Measurements from ENCODE around the gene GLS2. TPM values are rescaled to one million over a fixed set of nuclear protein-coding genes. Genes with fewer than 3 reads are reported as not detected.
A peak's percentile ranks its signal among the peaks of the same experiment; 100 is the strongest.

The GLS2 gene
- 0.87 TPM for polyA plus RNA-seq (2013)

- H3K36me3 ChIP-seq (ENCODE audit: control insufficient read depth in 4 of 4, insufficient read depth in 4 of 4, low read length in 3 of 4), result no peaks in the 10 kb centered on the region
- WGBS (ENCODE audit: insufficient coverage), result 19% methylated on average over 55 of the region's 59 CpGs
- no peak within 1 kb of the TSS for H3K27ac ChIP-seq (ENCODE audit: insufficient read depth in 1 of 2, low read depth in 1 of 2, low read length in 2 of 2, poor library complexity in 1 of 2, severe bottlenecking in 2 of 2)
- peaks cover 9 to 43% (median 16%) of the 10 kb centered on the region in 5 experiments for H3K27me3 ChIP-seq (replicated peaks in 2 of 5; ENCODE audit: control insufficient read depth in 4 of 5, insufficient read depth in 5 of 5, low read length in 4 of 5)
- H3K9me3 ChIP-seq (ENCODE audit: control extremely low read depth in 1 of 5, control insufficient read depth in 4 of 5, insufficient read depth in 2 of 5, low read depth in 1 of 5, low read length in 4 of 5), result peaks cover 0 to 3% (median 0%) of the 10 kb centered on the region in 5 experiments
- H3K4me1 ChIP-seq (ENCODE audit: control extremely low read depth in 1 of 4, control insufficient read depth in 4 of 4, insufficient read depth in 4 of 4, low read length in 3 of 4), result peaks cover 0 to 16% (median 15%) of the 10 kb centered on the region in 4 experiments
- CTCF ChIA-PET, result interaction anchor here (0.6 to 1.5 kb wide), 4 partner anchors 19 to 501 kb away, joined by 3 read pairs; no protein-coding TSS in a partner anchor
- POLR2A ChIA-PET, result interaction anchor here (1.3 kb wide), 1 partner anchor 14 kb away, joined by 8 read pairs; no protein-coding TSS in a partner anchor
- H3K4me3 ChIP-seq (ENCODE audit: control insufficient read depth in 1 of 7, extremely low read depth in 1 of 7, insufficient read depth in 4 of 7, low read depth in 2 of 7, low read length in 6 of 7), result peak within 1 kb of the TSS; percentile 23 to 73 (median 57)
- DNase-seq, result peak; percentile 67 to 85 (median 84)
These were observed at the start of gene GLS2 for GRCh38 chr12:56488041-56488955. Gene GLS2 (minus strand): TSS chr12:56488161. CDS start chr12:56488118, 43 bp downstream.

GRCh38 chr12:56537546-56537945 lies 49.6 kb upstream of the GLS2 start:
- Histone ChIP-seq H3K9me3 (ENCODE audit: control extremely low read depth in 1 of 5, control insufficient read depth in 4 of 5, insufficient read depth in 2 of 5, low read depth in 1 of 5, low read length in 4 of 5) (no peaks in the 10 kb centered on the region), H3K4me1 (ENCODE audit: control extremely low read depth in 1 of 4, control insufficient read depth in 4 of 4, insufficient read depth in 4 of 4, low read length in 3 of 4) (no peaks in the 10 kb centered on the region), H3K27ac (ENCODE audit: insufficient read depth in 1 of 2, low read depth in 1 of 2, low read length in 2 of 2, poor library complexity in 1 of 2, severe bottlenecking in 2 of 2) (no peak overlapping the region)

DNA sequence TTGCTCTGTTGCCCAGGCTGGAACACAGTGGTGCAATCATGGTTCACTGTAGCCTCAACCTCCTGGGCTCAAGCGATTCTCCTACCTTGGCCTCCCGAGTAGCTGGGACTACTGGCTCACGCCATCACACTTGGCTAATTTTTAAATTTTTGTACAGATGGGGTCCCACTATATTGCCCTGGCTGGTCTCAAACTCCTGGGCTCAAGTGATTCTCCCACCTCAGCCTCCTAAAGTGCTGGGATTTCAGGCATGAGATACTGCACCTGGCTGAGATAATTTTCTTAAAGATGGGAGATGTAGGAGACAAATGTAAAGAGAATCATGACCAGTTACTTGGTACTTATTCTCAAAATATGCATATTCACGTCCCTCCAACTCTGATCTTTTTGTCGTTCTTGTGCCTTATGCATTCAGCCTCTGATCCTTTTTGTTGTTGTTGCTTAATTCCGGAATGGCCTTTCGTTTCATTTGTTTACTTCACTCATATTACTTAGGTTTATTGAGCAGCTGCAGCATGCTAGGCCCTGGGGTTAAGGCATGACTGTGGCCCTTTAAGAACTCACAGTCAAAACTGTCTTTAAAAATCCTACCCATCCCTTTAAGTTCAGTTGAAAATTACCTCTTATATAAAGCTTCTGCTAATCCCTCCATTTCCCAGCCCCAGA lies 42.6 kb upstream of the GLS2 start:
- Histone ChIP-seq H3K4me1 (ENCODE audit: control extremely low read depth in 1 of 4, control insufficient read depth in 4 of 4, insufficient read depth in 4 of 4, low read length in 3 of 4) (no peaks in the 10 kb centered on the region), H3K27ac (ENCODE audit: insufficient read depth in 1 of 2, low read depth in 1 of 2, low read length in 2 of 2, poor library complexity in 1 of 2, severe bottlenecking in 2 of 2) (no peak overlapping the region), H3K27me3 (replicated peaks in 2 of 5; ENCODE audit: control insufficient read depth in 4 of 5, insufficient read depth in 5 of 5, low read length in 4 of 5) (no peaks in the 10 kb centered on the region), H3K9me3 (ENCODE audit: control extremely low read depth in 1 of 5, control insufficient read depth in 4 of 5, insufficient read depth in 2 of 5, low read depth in 1 of 5, low read length in 4 of 5) (no peaks in the 10 kb centered on the region), H3K36me3 (ENCODE audit: control insufficient read depth in 4 of 4, insufficient read depth in 4 of 4, low read length in 3 of 4) (no peaks in the 10 kb centered on the region), H3K4me3 (ENCODE audit: control insufficient read depth in 1 of 7, extremely low read depth in 1 of 7, insufficient read depth in 4 of 7, low read depth in 2 of 7, low read length in 6 of 7) (no peak overlapping the region)
- CTCF ChIA-PET, result interaction anchor here (0.7 to 2.8 kb wide), 10 partner anchors 9 to 64 kb away, joined by 3 to 17 read pairs (median 4); partner anchors contain the start of gene RBMS2
- POLR2A ChIA-PET, result no interaction called here
- no peak for DNase-seq
- 98% methylated on average over 6 of the region's 7 CpGs for WGBS (ENCODE audit: insufficient coverage)

More at GRCh38 chr12:56537546-56537945, 49.6 kb upstream of the GLS2 start:
- ChIA-PET CTCF (no interaction called here), POLR2A (no interaction called here)
- no peaks in the 10 kb centered on the region for H3K27me3 ChIP-seq (replicated peaks in 2 of 5; ENCODE audit: control insufficient read depth in 4 of 5, insufficient read depth in 5 of 5, low read length in 4 of 5)
- no peak for DNase-seq
- no peak overlapping the region for H3K4me3 ChIP-seq (ENCODE audit: control insufficient read depth in 1 of 7, extremely low read depth in 1 of 7, insufficient read depth in 4 of 7, low read depth in 2 of 7, low read length in 6 of 7)
- no peaks in the 10 kb centered on the region for H3K36me3 ChIP-seq (ENCODE audit: control insufficient read depth in 4 of 4, insufficient read depth in 4 of 4, low read length in 3 of 4)

GRCh38 chr12:56529656-56530055 lies 41.7 kb upstream of the GLS2 start:
- Histone ChIP-seq H3K4me3 (ENCODE audit: control insufficient read depth in 1 of 7, extremely low read depth in 1 of 7, insufficient read depth in 4 of 7, low read depth in 2 of 7, low read length in 6 of 7) (no peak overlapping the region), H3K27ac (ENCODE audit: insufficient read depth in 1 of 2, low read depth in 1 of 2, low read length in 2 of 2, poor library complexity in 1 of 2, severe bottlenecking in 2 of 2) (no peak overlapping the region), H3K4me1 (ENCODE audit: control extremely low read depth in 1 of 4, control insufficient read depth in 4 of 4, insufficient read depth in 4 of 4, low read length in 3 of 4) (no peaks in the 10 kb centered on the region), H3K9me3 (ENCODE audit: control extremely low read depth in 1 of 5, control insufficient read depth in 4 of 5, insufficient read depth in 2 of 5, low read depth in 1 of 5, low read length in 4 of 5) (no peaks in the 10 kb centered on the region), H3K27me3 (replicated peaks in 2 of 5; ENCODE audit: control insufficient read depth in 4 of 5, insufficient read depth in 5 of 5, low read length in 4 of 5) (no peaks in the 10 kb centered on the region), H3K36me3 (ENCODE audit: control insufficient read depth in 4 of 4, insufficient read depth in 4 of 4, low read length in 3 of 4) (no peaks in the 10 kb centered on the region)
- ChIA-PET POLR2A (no interaction called here), CTCF (interaction anchor here (0.8 to 2.5 kb wide), 4 partner anchors 8 to 36 kb away, joined by 3 to 17 read pairs (median 4); partner anchors contain the start of gene RBMS2)
- DNase-seq, result no peak
- 96% methylated on average over 2 of the region's 4 CpGs for WGBS (ENCODE audit: insufficient coverage)

DNA sequence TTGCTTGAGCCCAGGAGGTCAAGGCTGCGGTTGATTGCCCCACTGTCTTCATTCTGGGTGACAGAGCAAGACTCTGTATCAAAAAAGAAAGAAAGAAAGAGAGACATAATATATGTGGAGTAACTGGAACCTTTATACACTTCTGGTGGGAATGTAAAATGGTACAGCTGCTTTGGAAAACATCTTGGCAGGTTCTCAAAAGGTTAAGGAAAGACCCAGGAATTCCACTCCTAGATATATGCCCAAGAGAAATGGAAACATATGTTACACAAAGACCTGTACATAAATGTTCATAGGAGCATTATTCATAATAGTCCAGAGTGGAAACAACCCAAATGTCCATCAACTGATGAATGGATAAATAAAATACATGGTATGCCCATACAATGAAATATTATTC lies 40.9 kb upstream of the GLS2 start:
- Histone ChIP-seq H3K27me3 (replicated peaks in 2 of 5; ENCODE audit: control insufficient read depth in 4 of 5, insufficient read depth in 5 of 5, low read length in 4 of 5) (no peaks in the 10 kb centered on the region), H3K27ac (ENCODE audit: insufficient read depth in 1 of 2, low read depth in 1 of 2, low read length in 2 of 2, poor library complexity in 1 of 2, severe bottlenecking in 2 of 2) (no peak overlapping the region), H3K4me3 (ENCODE audit: control insufficient read depth in 1 of 7, extremely low read depth in 1 of 7, insufficient read depth in 4 of 7, low read depth in 2 of 7, low read length in 6 of 7) (no peak overlapping the region), H3K4me1 (ENCODE audit: control extremely low read depth in 1 of 4, control insufficient read depth in 4 of 4, insufficient read depth in 4 of 4, low read length in 3 of 4) (no peaks in the 10 kb centered on the region), H3K9me3 (ENCODE audit: control extremely low read depth in 1 of 5, control insufficient read depth in 4 of 5, insufficient read depth in 2 of 5, low read depth in 1 of 5, low read length in 4 of 5) (no peaks in the 10 kb centered on the region), H3K36me3 (ENCODE audit: control insufficient read depth in 4 of 4, insufficient read depth in 4 of 4, low read length in 3 of 4) (no peaks in the 10 kb centered on the region)
- ChIA-PET CTCF (interaction anchor here (0.6 to 0.9 kb wide), 2 partner anchors 14 to 37 kb away, joined by 3 read pairs; no protein-coding TSS in a partner anchor), POLR2A (no interaction called here)
- 100% methylated on average over 1 of the region's 1 CpG for WGBS (ENCODE audit: insufficient coverage)
- no peak for DNase-seq

DNA sequence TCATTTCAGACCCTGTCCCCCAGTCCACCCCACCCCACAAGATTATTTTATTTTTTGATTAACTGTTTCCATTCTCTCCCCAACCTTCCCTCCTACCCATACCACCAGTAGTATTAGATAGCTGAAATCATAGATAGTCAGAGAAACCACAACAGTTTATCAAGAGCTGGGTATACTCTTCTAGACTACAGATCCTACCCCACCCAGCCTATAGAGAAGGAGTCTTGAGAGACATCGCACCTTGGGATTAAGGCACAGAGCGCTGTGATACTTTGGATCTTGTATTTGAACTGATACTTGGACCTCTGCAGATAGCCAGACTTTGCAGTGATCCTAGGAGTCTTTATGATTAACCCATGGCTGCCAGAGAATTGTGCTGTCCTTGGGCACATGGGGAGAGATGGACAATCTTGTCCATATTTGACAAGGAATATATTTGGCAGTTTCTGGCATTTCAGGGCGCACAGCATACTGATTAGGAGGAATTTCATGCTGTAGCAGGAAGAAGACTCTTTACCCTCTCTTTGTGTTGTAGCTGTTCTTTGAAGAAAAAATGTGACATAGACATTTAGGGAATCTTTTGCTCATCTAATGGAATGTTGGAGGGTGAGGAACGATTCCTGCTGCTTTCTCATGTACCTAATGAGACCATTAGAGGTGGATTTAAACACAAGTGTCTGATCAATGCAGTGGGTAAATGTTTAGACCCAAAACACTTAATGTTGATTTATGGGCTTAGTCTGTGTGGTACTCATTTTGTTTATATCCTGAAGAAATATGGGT lies 34.6 kb upstream of the GLS2 start:
- H3K4me3 ChIP-seq (ENCODE audit: control insufficient read depth in 1 of 7, extremely low read depth in 1 of 7, insufficient read depth in 4 of 7, low read depth in 2 of 7, low read length in 6 of 7), result peak overlapping the region in 6 of 7 experiments; percentile 67 to 93 (median 74)
- H3K4me1 ChIP-seq (ENCODE audit: control extremely low read depth in 1 of 4, control insufficient read depth in 4 of 4, insufficient read depth in 4 of 4, low read length in 3 of 4), result peaks cover 9 to 34% (median 20%) of the 10 kb centered on the region in 4 experiments
- no peaks in the 10 kb centered on the region for H3K36me3 ChIP-seq (ENCODE audit: control insufficient read depth in 4 of 4, insufficient read depth in 4 of 4, low read length in 3 of 4)
- 50% methylated on average over 1 of the region's 4 CpGs for whole genome bisulfite sequencing (ENCODE audit: insufficient coverage)
- H3K27me3 ChIP-seq (replicated peaks in 2 of 5; ENCODE audit: control insufficient read depth in 4 of 5, insufficient read depth in 5 of 5, low read length in 4 of 5), result no peaks in the 10 kb centered on the region
- no peaks in the 10 kb centered on the region for H3K9me3 ChIP-seq (ENCODE audit: control extremely low read depth in 1 of 5, control insufficient read depth in 4 of 5, insufficient read depth in 2 of 5, low read depth in 1 of 5, low read length in 4 of 5)
- peak in 2 of 3 donors; percentile 9 to 20 for DNase-seq
- ChIA-PET POLR2A (interaction anchor here (0.6 to 1.3 kb wide), 2 partner anchors 59 to 203 kb away, joined by 3 read pairs; no protein-coding TSS in a partner anchor), CTCF (interaction anchor here (1.4 to 17.1 kb wide), 8 partner anchors 9 to 71 kb away, joined by 4 to 350 read pairs (median 9); no protein-coding TSS in a partner anchor)
- H3K27ac ChIP-seq (ENCODE audit: insufficient read depth in 1 of 2, low read depth in 1 of 2, low read length in 2 of 2, poor library complexity in 1 of 2, severe bottlenecking in 2 of 2), result peak overlapping the region; percentile 75 to 83

All from common myeloid progenitor, CD34-positive (primary cell).